Progenitor cell of endocrine pancreas (in vitro differentiated cells): ENCODE results near the gene PIK3R5. TPM values are rescaled to one million over a fixed set of nuclear protein-coding genes. Genes with fewer than 3 reads are reported as not detected.

Experiments
- DNase-seq: peaks from one replicate; pipeline ENCODE4 v3.0.0; 2021; ENCODE audit warnings: low spot score; ENCODE audit not compliant: unreplicated experiment
- H3K27ac Mint-ChIP-seq: 2 replicates; pipeline ENCODE4 v1.8.0; 2021; ENCODE audit warnings: mild to moderate bottlenecking, moderate library complexity, mixed read lengths
- H3K27me3 Mint-ChIP-seq: 2 replicates; pipeline ENCODE4 v1.8.0; 2021; ENCODE audit warnings: mixed read lengths
- H3K36me3 Mint-ChIP-seq: 2 replicates; pipeline ENCODE4 v1.8.0; 2022; ENCODE audit warnings: mixed read lengths; ENCODE audit not compliant: insufficient read depth
- H3K4me1 Mint-ChIP-seq: 2 replicates; pipeline ENCODE4 v1.8.0; 2021; ENCODE audit warnings: low read depth, mixed read lengths
- H3K4me3 Mint-ChIP-seq: 2 replicates; pipeline ENCODE4 v1.8.0; 2021; ENCODE audit warnings: low read depth, mild to moderate bottlenecking, moderate library complexity, mixed read lengths
- H3K9me3 Mint-ChIP-seq: 2 replicates; pipeline ENCODE4 v1.8.0; 2021; ENCODE audit warnings: low read depth, mixed read lengths
- total RNA-seq: library from RNA; stranded (reverse); gene quantifications from 2 replicates; pipeline ENCODE4 v1.2.1, GENCODE V29; 2021
- TF ChIP-seq, protein P1 (sequence below): fragments of 200-600 bp; sonication (generic); IDR thresholded peaks from one replicate; pipeline ENCODE4 v1.5.0; 2021; ENCODE audit warnings: antibody characterized with exemption, mild to moderate bottlenecking; ENCODE audit not compliant: unreplicated experiment

The PIK3R5 gene
- total RNA-seq, 1 donor from 2014 or later: 0.50 TPM

DNA sequence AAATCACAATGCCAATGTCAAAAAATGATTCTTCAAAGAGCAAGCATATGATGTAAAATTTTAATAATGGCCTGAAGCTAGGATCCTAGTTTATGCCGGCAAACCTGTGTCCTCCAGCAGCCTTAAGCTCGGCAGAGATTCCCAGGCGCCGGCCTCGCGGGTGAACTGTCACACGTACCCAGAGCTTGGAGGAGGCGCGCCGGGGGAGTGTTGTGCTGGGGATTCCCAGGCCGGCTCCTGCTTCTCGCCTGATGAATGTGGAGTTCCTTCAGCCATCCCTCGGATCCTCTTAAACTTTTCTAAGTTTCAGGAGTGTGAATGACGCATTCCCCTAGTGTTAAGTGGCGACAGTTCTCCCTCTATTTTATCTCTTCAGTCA, 36.7 kb upstream of the PIK3R5 start:
- Mint-ChIP-seq H3K36me3 (no peaks in the 10 kb centered on the region), H3K4me1 (peaks cover 7% of the 10 kb centered on the region), H3K27me3 (peaks cover 70% of the 10 kb centered on the region), H3K27ac (no peak overlapping the region), H3K9me3 (no peaks in the 10 kb centered on the region), H3K4me3 (peak overlapping the region; percentile 54)
- TF ChIP-seq, protein P1, sequence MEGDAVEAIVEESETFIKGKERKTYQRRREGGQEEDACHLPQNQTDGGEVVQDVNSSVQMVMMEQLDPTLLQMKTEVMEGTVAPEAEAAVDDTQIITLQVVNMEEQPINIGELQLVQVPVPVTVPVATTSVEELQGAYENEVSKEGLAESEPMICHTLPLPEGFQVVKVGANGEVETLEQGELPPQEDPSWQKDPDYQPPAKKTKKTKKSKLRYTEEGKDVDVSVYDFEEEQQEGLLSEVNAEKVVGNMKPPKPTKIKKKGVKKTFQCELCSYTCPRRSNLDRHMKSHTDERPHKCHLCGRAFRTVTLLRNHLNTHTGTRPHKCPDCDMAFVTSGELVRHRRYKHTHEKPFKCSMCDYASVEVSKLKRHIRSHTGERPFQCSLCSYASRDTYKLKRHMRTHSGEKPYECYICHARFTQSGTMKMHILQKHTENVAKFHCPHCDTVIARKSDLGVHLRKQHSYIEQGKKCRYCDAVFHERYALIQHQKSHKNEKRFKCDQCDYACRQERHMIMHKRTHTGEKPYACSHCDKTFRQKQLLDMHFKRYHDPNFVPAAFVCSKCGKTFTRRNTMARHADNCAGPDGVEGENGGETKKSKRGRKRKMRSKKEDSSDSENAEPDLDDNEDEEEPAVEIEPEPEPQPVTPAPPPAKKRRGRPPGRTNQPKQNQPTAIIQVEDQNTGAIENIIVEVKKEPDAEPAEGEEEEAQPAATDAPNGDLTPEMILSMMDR: no peak
- DNase-seq: no peak

DNA sequence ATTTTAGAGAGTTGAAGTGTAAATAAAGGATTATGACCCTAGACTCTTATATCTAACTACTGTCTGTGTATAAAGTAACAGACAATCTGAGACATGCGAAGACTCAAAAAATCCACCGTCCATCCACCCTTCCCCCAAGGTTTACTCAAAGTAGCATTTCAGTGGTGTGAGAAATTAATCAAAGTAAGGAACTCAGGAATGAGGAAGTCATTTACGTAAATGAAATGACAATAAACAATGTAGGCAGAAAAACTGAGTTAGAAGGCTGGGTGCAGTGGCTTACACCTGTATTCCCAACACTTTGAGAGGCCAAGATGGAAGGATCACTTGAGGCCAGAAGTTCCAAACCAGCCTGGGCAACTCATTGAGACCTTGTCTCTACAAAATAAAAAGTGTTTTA, 36.1 kb upstream of the PIK3R5 start:
- Mint-ChIP-seq H3K4me1 (peaks cover 7% of the 10 kb centered on the region), H3K27me3 (peaks cover 65% of the 10 kb centered on the region), H3K4me3 (peak overlapping the region; percentile 4), H3K9me3 (no peaks in the 10 kb centered on the region), H3K36me3 (no peaks in the 10 kb centered on the region), H3K27ac (no peak overlapping the region)
- TF ChIP-seq, protein P1: no peak
- no peak for DNase-seq

DNA sequence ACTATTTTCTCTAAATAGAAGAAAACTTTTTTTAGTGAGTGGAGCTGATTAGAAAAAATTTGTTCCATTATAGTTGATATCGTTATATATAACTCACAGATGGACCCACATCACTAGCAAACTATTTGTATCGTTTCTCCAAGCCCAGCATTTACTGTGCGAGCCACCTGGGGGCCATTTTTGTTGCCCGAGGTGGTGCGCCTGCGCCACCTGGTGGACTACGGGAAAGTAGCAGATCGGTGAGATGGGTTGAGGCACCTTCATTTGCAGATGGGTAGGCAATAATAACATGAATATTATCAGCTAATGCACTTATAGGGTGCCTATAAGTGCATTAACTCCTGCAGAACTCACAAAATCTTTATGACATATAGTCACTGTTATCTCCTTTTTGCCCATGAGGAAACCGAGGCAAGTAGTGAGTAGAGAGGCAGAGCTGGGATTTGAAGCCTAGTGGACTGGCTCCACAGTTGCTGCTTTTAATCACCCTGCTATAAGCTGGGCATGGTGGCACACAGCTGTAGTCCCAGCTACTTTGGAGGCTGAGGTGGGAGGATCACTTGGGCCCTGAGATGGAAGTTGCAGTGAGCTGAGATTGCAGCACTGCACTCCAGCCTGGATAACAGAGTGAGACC, 32.6 kb upstream of the PIK3R5 start:
- no peak overlapping the region for H3K4me3 Mint-ChIP-seq
- TF ChIP-seq, protein P1: peak; percentile 92

DNA sequence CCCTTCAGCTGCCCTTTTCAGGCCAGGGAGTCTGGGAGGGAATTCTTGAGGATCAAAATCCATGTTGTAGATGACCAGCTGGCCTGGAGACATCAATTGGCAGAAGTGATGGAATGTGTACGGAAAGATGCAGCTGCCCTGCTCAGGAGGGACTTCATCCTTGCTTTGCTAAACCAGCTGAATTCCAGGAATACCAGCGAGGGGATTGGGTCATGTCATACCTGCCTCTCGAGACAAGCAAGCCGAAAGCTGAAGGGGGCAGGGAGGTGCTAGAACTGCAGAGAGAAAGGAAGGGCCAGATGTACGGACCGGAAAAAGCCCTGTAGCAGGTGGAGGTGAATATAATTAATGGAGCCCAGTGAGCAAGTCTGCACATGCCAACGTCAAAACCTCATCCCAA, 30.2 kb upstream of the PIK3R5 start:
- Mint-ChIP-seq H3K36me3 (no peaks in the 10 kb centered on the region), H3K27ac (no peak overlapping the region), H3K27me3 (peaks cover 43% of the 10 kb centered on the region), H3K4me3 (no peak overlapping the region), H3K9me3 (no peaks in the 10 kb centered on the region), H3K4me1 (peaks cover 6% of the 10 kb centered on the region)
- DNase-seq: no peak
- TF ChIP-seq, protein P1: no peak

More for the DNA sequence above, 32.6 kb upstream of the PIK3R5 start:
- no peaks in the 10 kb centered on the region for H3K9me3 Mint-ChIP-seq
- H3K4me1 Mint-ChIP-seq: peaks cover 13% of the 10 kb centered on the region
- DNase-seq: peak; percentile 47
- H3K36me3 Mint-ChIP-seq: no peaks in the 10 kb centered on the region
- H3K27me3 Mint-ChIP-seq: peaks cover 52% of the 10 kb centered on the region
- H3K27ac Mint-ChIP-seq: no peak overlapping the region

DNA sequence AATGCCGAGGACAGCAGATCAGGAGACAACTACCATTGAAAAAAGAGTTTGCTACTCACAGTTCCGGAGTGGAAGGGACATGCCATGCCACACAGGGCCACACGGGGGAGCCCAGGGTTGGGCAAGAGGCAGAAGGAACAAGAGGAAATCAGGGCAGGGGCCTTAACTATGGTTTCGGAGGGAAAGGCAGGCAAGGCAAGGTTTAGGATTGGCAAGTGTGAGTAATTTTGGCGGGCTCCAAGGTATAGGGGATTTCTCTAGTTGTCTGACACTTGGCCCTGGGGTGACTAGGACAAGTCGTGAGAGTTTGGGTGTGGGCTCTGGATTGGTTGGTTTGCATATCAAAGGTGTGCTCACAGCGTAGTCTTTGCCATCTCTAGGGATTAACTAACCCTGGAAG, 28.8 kb upstream of the PIK3R5 start:
- no peaks in the 10 kb centered on the region for H3K36me3 Mint-ChIP-seq
- DNase-seq: peak; percentile 72
- H3K27me3 Mint-ChIP-seq: peaks cover 36% of the 10 kb centered on the region
- TF ChIP-seq, protein P1: peak; percentile 78
- H3K9me3 Mint-ChIP-seq: no peaks in the 10 kb centered on the region
- peaks cover 6% of the 10 kb centered on the region for H3K4me1 Mint-ChIP-seq
- H3K27ac Mint-ChIP-seq: peak overlapping the region; percentile 35
- H3K4me3 Mint-ChIP-seq: no peak overlapping the region
